ENCODE measurements around the gene PTHLH.

Gene PTHLH

DNA sequence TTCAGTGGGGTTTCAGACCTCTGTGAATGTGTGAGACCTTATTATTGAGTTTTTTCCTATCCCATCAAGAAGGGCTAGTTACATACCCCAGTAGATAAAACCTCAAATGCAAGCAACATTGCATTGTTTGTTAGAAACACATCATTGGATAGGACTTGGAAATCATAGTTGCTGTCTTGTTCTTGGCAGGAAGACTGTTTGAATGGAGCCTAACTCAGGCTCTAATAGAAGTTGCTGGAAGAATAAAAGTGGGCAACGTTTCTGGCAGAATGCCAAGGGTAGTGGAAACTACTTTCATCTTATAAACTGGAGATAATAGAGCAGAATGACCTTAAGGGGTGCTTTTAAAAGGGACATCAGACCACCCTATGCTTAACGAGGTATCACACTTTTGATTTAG, 9.9 kb upstream of the PTHLH start:
- CTCF ChIA-PET, result no interaction called here
- no peak overlapping the region for H3K4me3 ChIP-seq (ENCODE audit: low read depth, low read length)
- TF ChIP-seq, protein P1, sequence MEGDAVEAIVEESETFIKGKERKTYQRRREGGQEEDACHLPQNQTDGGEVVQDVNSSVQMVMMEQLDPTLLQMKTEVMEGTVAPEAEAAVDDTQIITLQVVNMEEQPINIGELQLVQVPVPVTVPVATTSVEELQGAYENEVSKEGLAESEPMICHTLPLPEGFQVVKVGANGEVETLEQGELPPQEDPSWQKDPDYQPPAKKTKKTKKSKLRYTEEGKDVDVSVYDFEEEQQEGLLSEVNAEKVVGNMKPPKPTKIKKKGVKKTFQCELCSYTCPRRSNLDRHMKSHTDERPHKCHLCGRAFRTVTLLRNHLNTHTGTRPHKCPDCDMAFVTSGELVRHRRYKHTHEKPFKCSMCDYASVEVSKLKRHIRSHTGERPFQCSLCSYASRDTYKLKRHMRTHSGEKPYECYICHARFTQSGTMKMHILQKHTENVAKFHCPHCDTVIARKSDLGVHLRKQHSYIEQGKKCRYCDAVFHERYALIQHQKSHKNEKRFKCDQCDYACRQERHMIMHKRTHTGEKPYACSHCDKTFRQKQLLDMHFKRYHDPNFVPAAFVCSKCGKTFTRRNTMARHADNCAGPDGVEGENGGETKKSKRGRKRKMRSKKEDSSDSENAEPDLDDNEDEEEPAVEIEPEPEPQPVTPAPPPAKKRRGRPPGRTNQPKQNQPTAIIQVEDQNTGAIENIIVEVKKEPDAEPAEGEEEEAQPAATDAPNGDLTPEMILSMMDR (IDR thresholded peaks at IDR 0.05; ENCODE audit: insufficient read depth, low read length, missing control alignments), result no peak
- DNase-seq (ENCODE audit: low read depth, low spot score), result no peak
- POLR2A ChIA-PET, result interaction anchor here (1.0 to 1.3 kb wide), 3 partner anchors 12 to 148 kb away, joined by 4 to 5 read pairs (median 4); no protein-coding TSS in a partner anchor

GRCh38 chr12:27981874-27982273, 9.3 kb upstream of the PTHLH start:
- POLR2A ChIA-PET, result interaction anchor here (0.8 to 1.3 kb wide), 4 partner anchors 12 to 149 kb away, joined by 3 to 5 read pairs (median 4); no protein-coding TSS in a partner anchor

DNA sequence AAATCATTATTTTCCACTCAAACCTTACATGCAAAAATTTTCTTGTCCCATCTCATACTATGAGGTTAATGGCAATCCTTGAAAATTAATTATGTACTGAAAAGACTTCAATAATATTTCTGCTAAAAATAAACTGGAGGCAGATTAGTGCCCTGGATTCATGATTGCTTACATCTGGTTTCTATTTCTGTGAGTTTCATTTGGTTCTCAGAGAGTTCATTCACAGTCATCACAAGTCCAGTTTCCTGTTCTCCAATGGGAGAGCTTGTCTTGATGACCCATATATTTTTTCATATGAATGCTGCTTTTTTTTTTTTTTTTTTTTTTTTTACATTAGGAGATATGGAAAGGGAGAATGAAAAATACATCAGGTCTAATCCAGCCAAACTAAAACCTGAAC, 6.6 kb upstream of the PTHLH start:
- ChIA-PET CTCF (no interaction called here), POLR2A (no interaction called here)
- DNase-seq (ENCODE audit: low read depth, low spot score), result no peak
- TF ChIP-seq, protein P1 (IDR thresholded peaks at IDR 0.05; ENCODE audit: insufficient read depth, low read length, missing control alignments), result no peak
- H3K4me3 ChIP-seq (ENCODE audit: low read depth, low read length), result no peak overlapping the region

More at GRCh38 chr12:27981874-27982273, 9.3 kb upstream of the PTHLH start:
- TF ChIP-seq, protein P1 (IDR thresholded peaks at IDR 0.05; ENCODE audit: insufficient read depth, low read length, missing control alignments), result no peak
- no peak for DNase-seq (ENCODE audit: low read depth, low spot score)
- CTCF ChIA-PET, result no interaction called here
- H3K4me3 ChIP-seq (ENCODE audit: low read depth, low read length), result no peak overlapping the region

GRCh38 chr12:27975222-27976136, 2.9 kb upstream of the PTHLH start:
- H3K4me3 ChIP-seq (ENCODE audit: low read depth, low read length), result peak overlapping the region; percentile 50
- POLR2A ChIA-PET, result interaction anchor here (0.9 kb wide), 1 partner anchor 14 kb away, joined by 3 read pairs; no protein-coding TSS in a partner anchor

GRCh38 chr12:27974735-27975221, 2.2 kb upstream of the PTHLH start:
- peak overlapping the region; percentile 50 for H3K4me3 ChIP-seq (ENCODE audit: low read depth, low read length)
- POLR2A ChIA-PET, result no interaction called here
- TF ChIP-seq, protein P1 (IDR thresholded peaks at IDR 0.05; ENCODE audit: insufficient read depth, low read length, missing control alignments), result no peak
- DNase-seq (ENCODE audit: low read depth, low spot score), result no peak
- CTCF ChIA-PET, result no interaction called here

More at GRCh38 chr12:27975222-27976136, 2.9 kb upstream of the PTHLH start:
- TF ChIP-seq, protein P1 (IDR thresholded peaks at IDR 0.05; ENCODE audit: insufficient read depth, low read length, missing control alignments), result no peak
- no peak for DNase-seq (ENCODE audit: low read depth, low spot score)
- CTCF ChIA-PET, result no interaction called here

- POLR2A ChIA-PET, result interaction anchor here (0.5 to 1.6 kb wide), 2 partner anchors 16 to 157 kb away, joined by 3 to 5 read pairs; no protein-coding TSS in a partner anchor
- no peak overlapping the region for H3K4me3 ChIP-seq (ENCODE audit: low read depth, low read length)
- CTCF ChIA-PET, result interaction anchor here (1.4 kb wide), 1 partner anchor 899 kb away, joined by 3 read pairs; no protein-coding TSS in a partner anchor
- TF ChIP-seq, protein P1 (IDR thresholded peaks at IDR 0.05; ENCODE audit: insufficient read depth, low read length, missing control alignments), result no peak
- DNase-seq (ENCODE audit: low read depth, low spot score), result no peak
Observed at GRCh38 chr12:27973487-27973890, 956 bp upstream of the PTHLH start.

Measured in AG04449 (cell line).